HG03196 (cell line): Measurements from ENCODE around the gene METAP1D.
"Not testable (repeated sequence)": the region's sequence is repeated elsewhere in the genome, so short reads cannot be mapped to it uniquely, and the experiment has no call there.

Source experiments
- ATAC-seq: cut with Tn5 transposase; IDR thresholded peaks from one replicate; pipeline ENCODE4 v1.9.1; 2021; ENCODE audit not compliant: unreplicated experiment

Gene METAP1D

GRCh38 chr2:172100935-172101820, 101.4 kb downstream of the METAP1D start:
- ATAC-seq = no peak

- no peak for ATAC-seq
These were observed 102.2 kb downstream of the METAP1D start for GRCh38 chr2:172101821-172102390.

- peak; percentile 54 for ATAC-seq
These were observed 102.9 kb downstream of the METAP1D start, which contains the start of gene DLX2 for GRCh38 chr2:172102391-172103359. Gene DLX2, minus strand, starts transcription at chr2:172102900. Its CDS starts 362 bp downstream, at chr2:172102538.

DNA sequence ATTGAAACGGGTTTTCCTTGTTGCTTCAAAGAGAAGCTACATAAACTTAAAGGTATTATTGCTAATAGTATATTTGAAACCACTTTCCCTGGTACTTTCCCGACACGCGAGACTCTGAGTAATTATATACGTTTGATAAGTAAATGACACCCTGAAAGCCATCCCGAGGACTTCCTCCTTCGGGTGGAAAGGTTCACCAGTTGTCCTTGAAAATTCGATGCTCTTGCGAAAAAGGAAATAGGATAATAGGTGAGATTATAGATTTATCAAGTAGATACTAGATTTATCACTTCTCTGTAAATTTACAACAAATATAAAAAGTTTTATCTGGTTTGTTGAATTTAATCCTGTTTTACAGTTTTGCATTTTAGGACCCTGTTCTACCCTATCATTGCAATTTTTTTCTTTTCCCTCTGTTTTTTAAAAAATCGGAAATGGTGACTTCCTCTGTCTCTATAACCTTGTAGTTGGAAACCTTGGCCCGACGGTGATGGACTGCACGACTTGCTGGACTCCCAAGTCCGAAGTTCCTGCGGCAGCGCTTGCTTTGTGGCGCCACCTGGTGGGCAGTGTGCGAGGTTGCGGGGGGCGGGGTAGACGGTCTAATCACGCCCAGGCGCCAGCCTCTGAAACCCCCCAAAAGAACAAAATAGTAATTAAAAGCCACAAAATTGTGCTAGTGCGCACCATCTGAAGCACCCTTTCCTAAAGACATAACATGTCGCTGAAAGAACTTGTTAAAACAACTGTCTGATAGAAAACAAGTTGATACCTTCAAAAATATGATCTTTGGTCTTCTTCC, 103.9 kb downstream of the METAP1D start:
- ATAC-seq = peak; percentile 23

DNA sequence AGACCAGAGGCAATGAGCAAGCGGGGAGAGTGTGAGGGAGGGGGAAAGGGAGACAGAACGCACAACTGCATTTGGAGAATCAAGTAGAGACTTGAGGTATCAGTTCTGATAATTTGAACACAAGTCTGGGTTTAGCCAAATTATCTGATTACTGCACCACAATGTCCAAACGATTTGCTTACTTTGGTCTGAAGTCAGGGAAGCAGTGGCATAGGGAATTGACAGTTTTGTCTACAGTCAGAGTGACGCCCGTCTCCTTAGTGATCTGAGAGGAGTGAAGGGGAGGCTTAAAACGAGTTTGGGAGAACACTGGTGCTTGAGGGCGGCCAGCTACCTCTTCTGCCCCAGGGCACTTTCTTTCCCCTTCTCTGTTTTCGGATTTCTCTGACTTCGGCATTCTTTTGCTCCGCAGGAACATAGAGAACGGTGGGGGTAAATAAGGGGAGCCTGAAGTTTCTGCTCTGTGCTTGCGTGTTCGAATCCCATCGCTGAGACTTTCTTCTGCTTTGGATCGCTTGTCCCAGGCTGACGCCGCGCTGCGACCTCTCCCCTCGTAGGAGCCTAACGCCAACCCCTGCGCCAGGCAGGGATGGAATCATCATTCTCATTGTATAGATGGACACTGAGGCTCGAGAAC, 105.8 kb downstream of the METAP1D start:
- no peak for ATAC-seq

- no peak for ATAC-seq
These were observed 106.6 kb downstream of the METAP1D start for GRCh38 chr2:172106108-172106961.

DNA sequence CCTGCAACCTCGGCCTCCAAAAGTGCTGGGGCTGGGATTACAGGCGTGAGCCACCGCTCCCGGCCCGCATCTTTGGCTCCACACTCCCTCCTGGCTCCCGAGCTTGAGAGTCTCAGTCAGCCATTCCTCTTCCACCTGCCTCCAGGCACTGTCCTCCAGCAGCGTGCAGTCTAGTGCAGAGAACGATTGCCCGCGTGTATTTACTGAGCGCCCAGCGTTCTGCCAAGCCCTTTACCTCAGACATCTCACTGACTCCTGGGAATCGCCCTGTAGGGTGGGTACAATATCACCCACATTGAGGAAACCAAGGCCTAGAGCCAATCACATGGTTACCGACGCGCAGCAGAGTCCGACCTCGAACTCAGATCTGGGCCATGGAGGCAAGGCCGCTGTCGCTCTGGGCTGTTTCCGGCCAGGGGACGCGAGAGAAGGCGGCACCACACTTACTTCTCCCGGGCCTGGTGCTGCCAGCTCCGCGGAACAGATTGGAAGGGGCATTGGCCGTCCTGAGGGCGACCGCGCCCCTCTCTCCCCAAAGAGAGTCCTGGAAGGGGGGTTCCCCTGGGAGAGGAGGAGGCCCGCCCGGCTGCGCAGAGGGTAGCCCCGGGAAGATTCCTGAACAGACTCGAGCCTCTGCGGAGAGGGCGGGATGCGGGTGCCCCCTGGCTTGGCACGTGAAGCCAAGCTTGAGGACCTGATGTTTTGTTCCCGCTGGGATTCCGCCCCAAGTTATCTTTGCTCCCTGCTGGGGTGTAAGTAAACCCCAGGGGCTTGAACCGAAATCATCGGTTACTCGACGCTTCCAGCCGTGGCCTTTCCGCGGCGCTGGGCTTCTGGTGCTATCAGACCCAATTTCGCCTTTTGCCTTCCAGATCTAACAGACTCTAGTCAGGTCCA, 108.2 kb downstream of the METAP1D start:
- ATAC-seq = no peak

DNA sequence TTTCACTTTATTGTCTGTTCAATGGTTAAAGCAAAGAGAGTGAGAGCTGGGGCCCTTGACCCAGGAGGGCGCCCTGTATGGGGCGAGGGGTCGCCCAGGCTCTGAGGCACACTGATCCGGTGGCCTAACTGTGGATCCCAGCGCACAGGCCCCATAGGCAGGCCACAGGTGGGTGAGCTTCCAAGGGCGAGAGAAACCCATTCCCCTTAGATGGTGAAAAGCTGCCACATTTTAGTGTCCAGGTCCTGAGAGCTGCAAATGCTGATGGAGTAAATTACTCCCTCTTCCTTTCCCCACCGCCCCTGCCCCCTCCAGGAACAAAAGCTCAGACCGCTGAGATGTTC, 108.8 kb downstream of the METAP1D start:
- no peak for ATAC-seq

- no peak for ATAC-seq
These were observed 109.7 kb downstream of the METAP1D start for GRCh38 chr2:172109256-172109987.

DNA sequence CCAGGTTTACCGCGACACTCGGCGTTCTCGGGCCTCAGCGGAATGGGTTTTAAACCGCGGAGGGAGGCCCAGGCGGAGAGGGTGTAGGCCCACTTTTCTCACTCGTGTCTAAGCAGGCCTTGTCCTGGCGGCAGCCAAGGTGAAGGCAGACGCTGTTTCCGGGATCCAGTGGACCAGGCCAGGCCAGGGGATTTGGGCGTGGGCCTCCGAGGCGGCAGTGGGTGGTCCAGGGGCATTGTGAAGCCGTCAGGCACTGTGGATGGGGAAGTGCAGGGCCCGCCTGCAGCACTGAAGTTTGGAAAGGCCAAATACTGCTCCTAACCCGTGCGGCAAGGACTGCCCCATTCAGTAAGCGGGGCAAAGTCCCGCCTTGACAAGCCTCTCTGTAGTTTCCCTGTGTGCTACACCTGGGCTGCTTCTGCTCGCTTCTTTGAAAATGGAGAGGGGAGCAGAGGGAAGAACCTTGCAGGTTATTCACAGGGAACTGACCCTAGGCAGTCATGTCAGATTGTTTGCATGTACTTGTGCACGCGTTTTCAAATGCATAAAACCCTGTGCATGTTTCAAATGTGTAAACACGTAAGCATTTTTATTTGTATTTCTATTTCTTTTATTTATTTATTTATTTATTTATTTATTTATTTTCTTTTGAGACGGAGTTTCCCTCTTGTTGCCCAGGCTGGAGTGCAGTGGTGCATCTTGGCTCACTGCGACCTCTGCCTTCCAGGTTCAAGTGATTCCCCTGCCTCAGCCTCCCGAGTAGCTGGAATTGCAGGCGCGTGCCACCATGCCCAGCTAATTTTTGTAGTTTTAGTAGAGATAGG, 110.4 kb downstream of the METAP1D start:
- ATAC-seq = no peak

GRCh38 chr2:172113617-172114016, 113.9 kb downstream of the METAP1D start:
- ATAC-seq = no peak

DNA sequence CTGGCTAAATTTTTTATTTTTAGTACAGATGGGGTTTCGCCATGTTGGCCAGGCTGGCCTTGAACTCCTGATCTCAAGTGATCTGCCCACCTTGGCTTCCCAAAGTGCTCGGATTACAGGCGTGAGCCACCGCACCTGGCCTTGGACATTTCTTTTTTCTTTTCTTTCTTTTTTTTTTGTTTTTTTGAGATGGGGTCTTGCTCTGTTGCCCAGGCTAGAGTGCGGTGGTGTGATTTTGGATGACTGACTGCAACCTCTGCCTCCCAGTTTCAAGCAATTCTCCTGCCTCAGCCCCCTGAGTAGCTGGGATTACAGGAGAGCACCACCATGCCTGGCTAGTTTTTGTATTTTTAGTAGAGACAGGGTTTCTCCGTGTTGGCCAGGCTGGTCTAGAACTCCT, 114.4 kb downstream of the METAP1D start:
- not testable (repeated sequence) for ATAC-seq

DNA sequence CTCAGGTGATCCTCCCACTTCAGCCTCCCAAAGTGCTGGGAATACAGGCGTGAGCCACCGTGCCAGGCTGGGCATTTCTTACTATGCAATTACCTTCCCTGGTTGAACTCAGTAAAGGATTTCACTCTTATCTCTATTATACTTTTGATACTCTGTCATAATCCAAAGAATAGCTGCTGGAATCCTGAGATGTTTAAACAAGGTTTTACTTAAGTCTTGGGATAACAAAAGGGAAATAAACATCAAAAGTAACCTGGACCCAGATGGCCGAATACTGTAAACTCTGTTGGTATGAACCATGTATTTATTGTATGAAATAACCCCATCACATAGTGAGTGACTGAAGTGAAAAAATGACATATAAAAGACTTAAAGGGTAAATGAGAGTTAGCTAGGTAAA, 114.8 kb downstream of the METAP1D start:
- ATAC-seq = no peak

GRCh38 chr2:172116107-172116506, 116.4 kb downstream of the METAP1D start:
- ATAC-seq = no peak

DNA sequence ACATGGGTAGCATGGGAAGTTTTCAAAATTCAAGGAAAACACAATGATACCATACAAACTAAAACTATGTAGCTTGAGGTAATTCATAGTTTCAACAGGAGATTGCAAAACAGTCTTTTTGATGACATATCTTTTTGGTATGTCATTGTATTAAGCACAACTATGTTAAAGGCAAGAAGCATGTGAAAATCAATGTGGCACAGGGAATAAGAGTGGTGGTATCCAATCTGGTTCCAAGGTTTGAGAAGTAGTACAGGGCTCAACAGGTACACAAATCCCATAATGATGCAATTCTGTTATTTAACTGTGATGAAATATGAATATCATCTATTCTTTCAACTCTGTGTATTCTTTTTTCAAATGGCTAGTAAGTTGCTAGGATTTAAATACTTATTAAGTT, 119.3 kb downstream of the METAP1D start:
- no peak for ATAC-seq

DNA sequence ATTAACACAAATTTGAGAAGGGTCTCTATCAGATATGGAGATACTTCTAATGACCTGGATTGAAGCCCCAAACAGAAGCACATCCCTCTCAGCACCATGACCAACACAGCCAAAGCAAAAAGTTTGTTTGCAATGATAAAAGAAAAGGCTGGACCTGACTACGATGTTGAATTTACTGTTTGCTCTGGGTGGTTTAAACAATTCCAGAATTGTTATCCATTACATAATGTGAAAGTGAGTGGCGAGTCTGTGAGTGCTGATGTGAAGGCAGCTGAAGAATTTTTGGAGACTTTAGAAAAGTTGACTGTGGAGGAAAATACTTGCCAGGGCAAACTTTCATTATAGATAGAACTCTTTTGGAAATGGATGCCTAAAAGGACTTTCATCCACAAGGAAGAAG, 120.4 kb downstream of the METAP1D start:
- ATAC-seq = no peak

- no peak for ATAC-seq
These were observed 128.7 kb downstream of the METAP1D start for GRCh38 chr2:172128484-172128883.
